IPS-11a (cell line): ENCODE data around the gene RMC1.
"Not testable (repeated sequence)": the region's sequence is repeated elsewhere in the genome, so short reads cannot be mapped to it uniquely, and the experiment has no call there.

Experiments used
- H3K4me3 ChIP-seq: one replicate; pipeline ENCODE4 v1.5.1; 2013; ENCODE audit warnings: low read depth, low read length, control low read depth

Gene RMC1

DNA sequence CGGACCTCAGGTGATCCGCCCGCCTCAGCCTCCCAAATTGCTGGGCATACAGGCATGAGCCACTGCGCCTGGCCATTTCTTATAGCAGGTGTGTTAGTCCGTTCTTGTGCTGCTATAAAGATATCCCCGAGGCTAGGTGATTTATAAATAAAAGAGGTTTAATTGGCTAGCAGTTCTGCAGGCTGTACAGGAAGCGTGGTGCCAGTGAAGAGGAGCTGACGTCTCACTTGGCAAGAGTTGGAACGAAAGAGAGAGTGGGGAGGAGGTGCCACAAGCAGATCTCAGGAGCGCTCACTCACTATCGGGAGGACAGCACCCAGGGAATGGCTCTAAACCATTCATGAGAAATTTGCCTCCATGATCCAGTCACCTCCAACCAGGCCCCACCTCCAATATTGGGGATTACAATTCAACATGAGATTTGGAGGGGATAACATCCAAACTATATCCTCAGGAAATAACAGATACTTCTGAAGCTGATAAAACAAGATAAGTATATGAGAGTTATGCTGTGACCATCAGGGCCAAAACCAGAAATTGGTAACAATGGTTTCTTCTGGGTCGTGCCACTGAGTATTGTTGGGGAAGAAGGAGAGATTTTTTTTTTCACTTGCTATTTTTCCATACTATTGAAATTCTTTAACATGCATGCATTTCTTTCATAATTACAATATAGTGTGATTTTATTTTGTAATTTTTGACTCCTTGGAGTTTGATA, 7.4 kb upstream of the RMC1 start:
- no peak overlapping the region for H3K4me3 ChIP-seq

DNA sequence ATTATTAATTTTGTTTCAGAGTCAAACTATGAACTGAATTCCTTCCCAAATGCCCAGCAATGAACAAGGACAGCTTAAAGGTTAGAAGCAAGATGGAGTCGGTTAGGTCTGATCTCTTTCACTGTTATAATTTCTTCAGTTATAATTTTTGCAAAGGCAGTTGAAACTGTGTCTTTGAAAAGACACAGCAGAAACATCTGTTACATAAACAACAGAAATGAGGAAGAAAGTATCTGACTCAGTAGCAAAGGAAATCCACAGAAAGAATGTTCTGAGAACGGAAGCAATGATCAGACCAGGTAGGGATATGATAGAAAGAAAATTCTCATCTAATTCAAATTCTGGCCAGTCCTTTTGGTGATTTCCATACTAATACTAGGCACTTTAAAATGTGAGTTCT, 5.2 kb upstream of the RMC1 start:
- no peak overlapping the region for H3K4me3 ChIP-seq

DNA sequence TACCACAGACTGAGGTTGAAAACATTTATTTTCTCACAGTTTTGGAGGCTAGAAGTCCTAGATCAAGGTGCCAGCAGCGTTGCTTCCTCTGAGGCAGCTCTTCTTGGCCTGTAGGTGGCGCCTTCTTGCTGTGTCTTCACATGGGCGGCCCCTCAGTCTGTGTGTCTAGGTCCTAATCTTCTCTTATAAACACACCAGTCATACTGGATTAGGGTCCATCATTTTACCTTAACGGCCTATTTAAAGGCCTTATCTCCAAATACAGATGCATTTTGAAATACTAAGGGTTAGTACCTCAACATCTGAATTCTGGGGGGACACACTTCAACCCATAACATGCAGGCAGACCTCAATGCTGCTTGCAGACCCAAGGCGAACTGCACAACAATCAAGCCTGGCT, 4.4 kb upstream of the RMC1 start:
- no peak overlapping the region for H3K4me3 ChIP-seq

DNA sequence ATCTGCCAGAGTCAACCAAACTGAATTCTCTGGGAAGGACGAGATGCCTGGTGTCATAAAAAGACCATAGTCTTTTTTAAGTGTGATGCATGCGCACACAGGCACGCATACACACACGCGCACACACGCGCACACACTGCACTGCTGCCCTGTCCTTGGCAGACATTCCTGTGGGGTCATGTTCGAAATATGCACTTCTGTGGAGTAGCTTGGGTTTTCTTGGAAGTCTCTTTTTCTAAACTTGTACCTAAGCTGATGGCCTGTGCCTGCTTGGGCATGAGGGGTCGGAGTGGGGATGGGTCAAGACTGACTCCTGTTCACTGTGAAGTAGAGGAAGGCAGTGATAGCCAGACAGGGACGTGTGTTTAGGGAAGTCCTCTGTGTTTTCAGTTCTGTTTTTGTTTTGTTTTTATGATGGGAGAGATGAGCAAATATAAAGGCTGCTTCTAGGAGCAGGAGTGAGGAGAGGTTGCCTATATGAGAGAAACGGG, 4.0 kb upstream of the RMC1 start:
- no peak overlapping the region for H3K4me3 ChIP-seq

DNA sequence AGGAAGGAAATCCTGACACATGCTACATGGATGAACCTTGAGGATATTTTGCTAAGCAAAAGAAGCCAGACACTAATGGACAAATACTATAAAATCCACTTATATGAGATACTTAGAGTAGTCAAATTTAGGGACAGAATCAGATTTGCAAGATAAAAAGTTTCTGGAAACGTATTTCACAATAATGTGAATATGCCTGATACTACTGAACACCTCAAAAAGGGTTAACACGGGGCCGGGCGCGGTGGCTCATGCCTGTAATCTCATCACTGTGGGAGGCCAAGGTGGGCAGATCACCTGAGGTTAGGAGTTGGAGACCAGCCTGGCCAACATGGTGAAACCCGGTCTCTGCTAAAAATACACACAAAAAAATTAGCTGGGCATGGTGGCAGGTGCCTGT, 1.7 kb upstream of the RMC1 start:
- H3K4me3 ChIP-seq: no peak overlapping the region

DNA sequence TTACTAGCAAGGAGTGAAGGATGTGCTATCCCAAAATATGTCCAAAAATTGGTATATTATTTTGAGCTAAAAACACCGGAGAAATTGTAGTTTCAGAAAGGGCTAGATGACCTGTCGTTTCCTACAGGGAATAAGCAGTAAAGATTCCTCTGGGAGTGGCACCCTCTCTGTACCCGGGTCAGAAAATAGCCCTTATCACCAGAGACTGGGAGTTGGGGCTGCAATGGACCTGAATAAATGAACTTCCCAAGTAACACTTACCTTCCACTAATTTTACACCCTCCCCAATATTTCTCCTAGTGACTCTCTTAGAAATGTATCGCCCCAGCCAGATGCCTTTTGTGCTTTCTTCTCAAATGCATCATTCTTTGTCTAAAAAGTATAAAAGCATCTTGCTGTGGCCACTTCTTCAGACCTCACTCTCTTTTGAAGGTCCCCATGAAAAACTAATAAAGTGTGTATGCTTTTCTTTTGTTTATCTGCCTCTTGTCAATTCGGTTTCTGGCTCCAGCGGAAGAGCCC, 734 bp upstream of the RMC1 start:
- peak overlapping the region; percentile 72 for H3K4me3 ChIP-seq

DNA sequence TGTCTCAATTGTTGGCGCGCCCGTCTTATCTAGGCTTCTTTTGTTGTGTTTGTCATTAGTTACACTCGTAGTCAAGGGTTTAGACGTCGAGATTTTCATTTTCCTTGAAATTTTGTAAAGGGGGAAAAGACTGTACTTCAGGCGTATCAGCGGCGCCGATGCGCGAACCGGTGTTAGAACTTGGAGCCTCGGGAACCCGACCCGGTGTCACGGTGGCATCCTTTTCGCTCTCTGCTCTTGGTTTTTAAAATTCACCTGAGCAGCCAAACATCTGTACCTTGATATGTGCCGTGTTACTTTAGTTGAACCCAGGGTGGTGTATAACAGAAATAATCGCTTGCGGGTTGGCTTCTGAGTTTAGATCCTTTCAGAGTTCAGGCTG, 643 bp downstream of the RMC1 start:
- H3K4me3 ChIP-seq: peak overlapping the region; percentile 72

DNA sequence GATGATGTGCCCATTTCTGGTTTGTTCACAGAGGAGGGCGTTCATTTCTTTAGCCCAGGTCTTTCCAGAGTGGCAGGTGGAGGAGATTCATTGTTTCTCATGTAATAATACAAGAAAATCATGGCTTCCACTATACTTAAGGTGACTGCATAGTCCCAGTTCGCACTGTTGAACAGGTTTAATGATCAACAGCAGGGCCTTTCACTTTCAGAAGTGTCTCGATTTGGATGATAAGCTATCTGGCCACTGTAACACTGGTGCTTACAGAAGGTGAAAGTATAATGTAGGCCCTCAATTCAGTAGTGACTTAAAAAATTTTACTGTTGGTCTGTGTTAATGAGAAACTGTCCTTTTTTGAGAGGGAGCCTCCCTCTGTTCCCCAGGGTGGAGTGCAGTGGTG, 1.4 kb downstream of the RMC1 start:
- no peak overlapping the region for H3K4me3 ChIP-seq

DNA sequence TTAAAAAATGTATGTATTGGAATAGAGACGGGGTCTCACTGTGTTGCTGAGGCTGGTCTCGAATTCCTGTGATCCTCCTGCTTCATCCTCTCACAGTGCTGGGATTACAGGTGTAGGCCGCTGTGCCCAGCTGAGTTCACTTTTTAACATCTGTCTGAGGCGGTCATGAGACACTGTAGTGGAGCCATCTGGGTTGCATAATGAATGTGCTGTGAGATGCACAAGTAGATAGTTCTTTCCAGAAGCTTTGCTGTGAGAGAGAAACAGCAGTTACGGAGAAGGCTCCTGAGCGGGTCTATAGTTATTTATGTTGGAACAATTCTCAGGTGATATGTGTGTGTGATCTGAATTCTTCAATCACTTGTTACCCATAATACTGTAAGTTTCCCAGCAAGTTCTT, 3.1 kb downstream of the RMC1 start:
- no peak overlapping the region for H3K4me3 ChIP-seq

DNA sequence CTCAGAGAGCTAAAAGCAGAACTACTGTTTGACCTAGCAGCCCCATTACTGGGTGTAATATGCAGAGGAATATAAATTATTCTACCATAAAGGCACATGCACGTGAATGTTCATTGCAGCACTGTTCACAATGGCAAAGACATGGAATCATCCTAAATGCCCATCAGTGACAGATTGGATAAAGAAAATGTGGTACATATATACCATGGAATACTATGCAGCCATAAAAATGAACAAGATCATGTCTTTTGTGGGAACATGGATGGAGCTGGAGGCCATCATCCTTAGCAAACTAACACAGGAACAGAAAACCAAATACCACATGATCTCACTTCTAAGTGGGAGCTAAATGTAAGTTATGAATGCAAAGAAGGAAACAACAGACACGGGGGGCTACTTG, 7.6 kb downstream of the RMC1 start:
- not testable (repeated sequence) for H3K4me3 ChIP-seq

DNA sequence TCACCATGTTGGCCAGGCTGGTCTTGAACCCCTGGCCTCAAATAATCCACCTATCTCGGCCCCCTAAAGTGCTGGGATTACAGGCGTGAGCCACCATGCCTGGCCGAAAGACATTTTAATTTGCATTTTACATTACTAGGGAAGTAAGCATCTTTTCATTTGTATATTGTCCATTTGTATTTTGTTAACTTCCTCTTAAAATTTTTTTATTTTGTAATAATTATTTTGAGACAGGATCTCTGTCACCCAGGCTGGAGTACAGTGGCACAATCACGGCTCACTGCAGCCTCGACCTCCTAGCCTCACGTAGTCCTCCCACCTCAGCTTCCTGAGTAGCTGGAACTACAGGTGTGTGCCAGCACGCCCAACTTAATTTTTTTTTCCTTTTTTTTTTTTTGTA, 8.9 kb downstream of the RMC1 start:
- not testable (repeated sequence) for H3K4me3 ChIP-seq

DNA sequence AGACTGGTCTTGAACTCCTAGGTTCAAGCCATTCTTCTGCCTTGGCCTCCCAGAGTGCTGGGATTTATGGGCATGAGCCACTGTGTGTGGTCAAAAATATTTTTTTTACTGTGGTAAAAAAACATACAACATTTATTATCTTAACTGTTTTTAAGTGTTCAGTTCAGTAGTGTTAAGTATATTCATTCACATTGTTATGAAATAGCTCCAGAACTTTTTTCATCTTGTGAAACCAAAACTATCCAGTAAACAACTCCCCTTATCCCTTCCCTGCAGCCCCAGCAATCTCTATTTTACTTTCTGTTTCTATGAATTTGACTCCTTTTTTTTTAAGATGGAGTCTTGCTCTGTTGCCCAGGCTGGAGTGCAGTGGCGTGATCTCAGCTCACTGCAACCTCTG, 9.3 kb downstream of the RMC1 start:
- H3K4me3 ChIP-seq: no peak overlapping the region

DNA sequence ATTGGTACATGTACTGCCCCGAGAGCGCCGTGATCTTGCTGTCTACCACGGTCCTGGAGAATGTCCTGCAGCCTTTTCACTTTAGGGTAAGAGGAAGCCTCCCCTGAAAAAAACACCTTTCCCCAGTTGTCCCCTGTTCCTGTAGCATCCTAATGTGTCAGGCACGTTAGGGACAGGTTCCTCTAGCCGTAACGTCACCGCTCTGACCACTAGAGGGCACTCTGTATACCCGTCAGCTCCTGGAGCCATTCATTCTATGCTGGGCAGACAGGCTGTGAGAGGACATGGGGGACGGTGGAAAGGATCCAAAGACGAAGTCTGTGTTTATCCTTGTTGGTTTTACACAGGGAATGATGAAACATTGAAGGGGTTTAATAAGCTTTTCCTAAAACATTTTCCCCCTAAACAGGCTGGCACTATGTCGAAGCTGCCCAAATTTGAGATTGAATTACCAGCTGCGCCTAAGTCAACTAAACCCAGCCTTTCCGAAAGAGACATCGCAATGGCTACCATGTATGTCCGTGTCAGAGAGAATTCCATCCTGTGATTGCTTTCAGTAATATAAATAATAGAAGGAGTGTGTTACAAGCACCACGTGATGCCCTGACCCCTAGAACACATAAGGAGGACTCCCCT, 12.7 kb downstream of the RMC1 start:
- H3K4me3 ChIP-seq: no peak overlapping the region

DNA sequence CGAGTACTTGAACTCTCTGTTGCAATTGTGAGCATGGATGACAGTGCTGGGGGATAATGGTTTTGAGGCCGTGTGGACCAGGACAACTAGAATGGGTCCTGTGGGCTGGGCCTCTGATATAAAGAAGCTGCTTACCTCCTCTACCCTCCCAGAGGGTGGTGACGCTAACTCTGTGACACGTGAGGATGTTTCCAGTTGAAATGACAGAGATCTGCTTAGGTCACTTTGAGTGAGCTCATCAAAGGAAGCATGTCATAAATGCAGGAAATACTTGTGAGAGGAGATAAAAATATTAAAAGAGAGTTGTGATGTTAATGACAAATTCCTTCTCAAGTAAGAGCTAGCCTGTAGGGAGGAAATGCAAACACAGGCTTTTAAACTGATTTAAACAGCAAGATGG, 16.4 kb downstream of the RMC1 start:
- H3K4me3 ChIP-seq: no peak overlapping the region

DNA sequence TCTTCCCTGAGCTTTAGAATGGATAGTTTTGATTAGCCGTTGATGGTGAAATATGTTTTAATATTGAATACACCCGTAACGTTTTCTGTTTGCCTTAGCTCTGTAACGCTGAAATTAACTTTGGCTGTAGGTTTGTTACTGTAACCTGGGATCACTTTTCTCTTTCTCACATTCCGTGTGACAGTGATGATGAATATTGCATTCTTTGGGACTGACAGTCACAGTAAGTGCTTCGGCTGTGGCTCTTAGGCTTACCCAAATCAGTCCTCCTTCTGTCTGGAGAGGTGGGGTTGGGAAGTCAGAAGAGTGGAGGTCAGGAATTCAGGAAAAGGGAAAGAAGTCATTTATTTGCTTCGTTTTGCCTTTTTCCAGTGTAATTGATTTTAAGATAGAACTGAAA, 18.0 kb downstream of the RMC1 start:
- no peak overlapping the region for H3K4me3 ChIP-seq

DNA sequence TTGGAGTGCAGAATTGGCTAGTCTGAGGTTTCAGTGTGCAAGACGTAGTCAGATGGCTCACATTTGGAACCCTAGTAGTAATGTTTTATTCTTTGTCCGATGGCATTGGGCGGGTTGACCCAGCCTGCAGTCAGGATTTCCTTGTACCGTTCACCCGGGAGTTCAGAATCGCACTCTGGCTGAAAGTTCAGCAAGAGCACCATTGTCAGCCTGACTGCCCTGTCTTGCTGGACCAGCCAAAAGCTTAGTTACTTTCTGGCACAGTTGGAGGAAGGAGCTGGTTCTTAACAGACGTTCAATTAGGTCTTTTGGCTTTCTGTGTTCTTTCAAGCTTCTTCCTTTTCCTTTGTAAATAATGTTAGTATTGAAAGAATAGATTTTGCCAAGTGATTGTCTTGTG, 18.6 kb downstream of the RMC1 start:
- H3K4me3 ChIP-seq: no peak overlapping the region

DNA sequence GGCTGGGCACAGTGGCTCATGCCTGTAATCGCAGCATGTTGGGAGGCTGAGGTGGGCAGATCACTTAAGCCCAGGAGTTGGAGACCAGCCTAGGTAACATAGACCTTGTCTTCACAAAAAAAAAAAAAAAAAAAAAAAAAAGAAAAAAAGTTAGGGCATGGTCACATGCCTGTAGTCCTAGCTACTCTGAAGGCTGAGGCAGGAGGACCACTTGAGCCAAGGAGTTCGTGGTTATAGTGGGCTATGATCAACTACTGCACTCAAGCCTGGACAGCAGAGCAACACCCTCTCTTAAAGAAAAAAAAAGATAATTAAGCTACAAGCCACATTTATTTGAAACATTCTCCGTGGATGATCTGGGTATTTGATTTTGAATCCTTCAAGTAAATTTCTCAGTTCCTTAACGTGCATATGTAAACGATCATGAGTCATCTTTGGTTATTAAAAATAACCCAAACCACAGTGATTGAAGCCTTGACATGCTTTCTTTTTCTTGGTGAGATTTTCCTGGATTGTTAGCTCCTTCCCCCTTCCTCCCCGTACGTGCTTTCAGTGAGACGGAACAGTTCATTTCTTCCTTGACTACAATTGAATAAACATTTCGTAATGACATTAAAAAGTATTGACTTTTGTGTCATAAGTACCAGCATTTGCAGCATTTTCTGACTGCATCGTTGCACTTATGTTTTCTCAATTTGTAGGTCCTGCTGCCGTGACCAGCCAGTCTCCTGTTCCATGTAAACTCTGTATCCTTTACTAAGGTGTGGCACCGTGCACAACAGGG, 20.3 kb downstream of the RMC1 start:
- no peak overlapping the region for H3K4me3 ChIP-seq

DNA sequence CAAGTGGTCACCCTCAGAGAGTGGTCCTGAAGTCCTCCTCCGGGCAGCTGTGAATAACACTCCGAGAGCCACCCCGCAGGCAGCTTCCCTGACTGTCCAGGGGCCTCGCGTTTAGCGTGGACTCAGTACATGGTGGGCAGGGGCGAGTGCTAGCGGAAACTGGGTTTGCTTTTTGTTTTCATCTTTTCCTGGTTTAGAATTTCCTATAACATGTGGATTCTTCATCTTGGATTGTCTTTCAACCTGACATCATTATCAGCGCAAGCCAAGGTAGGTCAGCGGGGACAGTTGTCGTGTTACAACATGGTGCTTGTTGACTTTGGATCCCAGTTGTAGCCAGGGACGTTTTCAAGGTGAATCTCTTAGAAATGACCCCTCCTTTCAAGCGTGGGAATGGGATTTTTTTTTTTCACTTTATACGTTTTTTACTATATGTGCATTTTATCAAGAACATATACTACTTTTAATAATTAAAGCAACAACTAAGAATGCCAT, 20.9 kb downstream of the RMC1 start:
- no peak overlapping the region for H3K4me3 ChIP-seq

DNA sequence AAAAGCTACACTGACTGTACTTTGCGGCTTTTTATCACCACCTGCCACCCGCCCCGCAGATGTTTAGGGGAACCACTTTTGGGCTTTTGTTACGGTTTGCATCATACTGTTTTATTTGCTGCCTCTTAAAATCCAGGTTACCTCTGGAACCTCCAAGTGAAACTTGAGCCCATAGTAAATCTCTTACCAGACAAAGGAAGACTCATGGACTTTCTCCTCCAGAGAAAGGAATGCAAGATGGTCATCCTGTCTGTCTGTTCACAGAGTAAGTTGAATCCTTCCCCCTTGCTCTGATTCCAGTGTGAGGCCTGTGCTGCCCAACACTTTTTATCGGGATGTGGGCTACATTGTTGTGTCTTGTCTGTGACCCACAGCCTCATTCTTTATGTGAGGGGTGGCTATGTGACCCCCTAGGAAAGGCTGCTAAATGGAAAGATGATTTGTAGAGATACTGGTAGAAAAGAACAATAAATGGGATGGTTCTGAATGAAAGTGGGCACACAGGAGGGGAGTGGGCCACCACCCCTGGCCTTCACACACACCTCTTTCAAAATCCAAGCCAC, 23.3 kb downstream of the RMC1 start:
- no peak overlapping the region for H3K4me3 ChIP-seq

DNA sequence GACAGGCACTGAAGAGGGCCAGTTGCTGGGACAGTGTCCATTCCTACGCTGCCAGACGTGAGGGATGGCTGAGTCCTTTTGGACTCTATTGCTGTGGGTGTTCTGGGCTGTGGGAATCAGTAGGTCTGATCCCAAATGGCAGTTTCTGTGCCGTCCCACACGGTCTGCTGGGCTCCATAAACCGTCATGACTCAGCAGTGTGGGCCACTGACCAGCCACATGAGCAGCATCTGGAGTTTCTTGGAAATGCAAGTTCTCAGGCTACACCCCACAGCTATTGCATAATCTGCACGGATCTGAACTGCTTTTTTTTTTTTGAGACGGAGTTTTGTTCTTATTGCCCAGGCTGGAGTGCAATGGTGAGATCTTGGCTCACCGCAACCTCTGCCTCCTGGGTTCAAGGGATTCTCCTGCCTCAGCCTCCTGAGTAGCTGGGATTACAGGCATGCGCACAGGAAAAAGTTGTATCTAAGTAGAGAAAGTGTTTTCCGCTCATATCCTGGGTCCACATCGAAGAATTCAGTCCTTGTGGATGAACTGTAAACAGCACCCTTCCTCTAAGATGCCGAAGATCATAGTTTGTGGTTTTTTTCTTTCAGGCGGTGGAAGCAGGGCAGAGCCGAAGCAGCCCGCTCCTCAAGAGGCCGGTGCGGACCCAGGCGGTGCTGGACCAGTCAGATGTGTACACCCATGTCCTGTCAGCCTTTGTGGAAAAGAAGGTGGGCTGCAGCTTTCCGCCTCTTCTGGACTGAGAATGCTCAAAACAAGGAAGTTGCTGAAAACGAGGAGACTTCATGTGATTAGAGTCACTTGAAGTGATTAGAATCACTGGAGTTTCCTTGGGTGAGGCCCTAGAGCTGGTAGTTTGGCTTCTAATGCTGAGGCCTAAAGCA, 25.5 kb downstream of the RMC1 start:
- no peak overlapping the region for H3K4me3 ChIP-seq
